Measurements from ENCODE around the gene FGD3. TPM values are rescaled to one million over a fixed set of nuclear protein-coding genes. Genes with fewer than 3 reads are reported as not detected.

The FGD3 gene
- total RNA-seq, 1 donor from 2014 or later: 0.58 TPM

DNA sequence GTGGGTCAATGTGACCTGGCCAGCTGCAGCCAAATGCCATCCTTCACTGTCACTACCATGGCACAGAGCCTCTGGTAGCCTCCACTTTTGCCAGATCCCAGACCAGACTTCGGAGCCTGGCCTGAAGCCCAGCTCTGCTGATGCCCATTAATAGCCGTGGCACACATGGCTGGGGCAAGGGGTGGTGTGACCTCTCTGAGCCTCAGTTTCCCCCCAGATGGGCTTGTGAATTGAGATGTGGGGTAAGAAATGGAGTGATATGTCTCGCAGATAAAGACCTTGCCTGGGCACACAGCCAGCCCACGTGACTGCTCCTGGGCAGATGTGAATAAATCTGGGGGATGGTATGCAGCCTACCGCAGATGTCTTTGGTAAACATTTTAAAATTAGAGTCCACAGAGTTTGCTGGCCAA lies 125.1 kb downstream of the FGD3 start:
- TF ChIP-seq, protein P1, sequence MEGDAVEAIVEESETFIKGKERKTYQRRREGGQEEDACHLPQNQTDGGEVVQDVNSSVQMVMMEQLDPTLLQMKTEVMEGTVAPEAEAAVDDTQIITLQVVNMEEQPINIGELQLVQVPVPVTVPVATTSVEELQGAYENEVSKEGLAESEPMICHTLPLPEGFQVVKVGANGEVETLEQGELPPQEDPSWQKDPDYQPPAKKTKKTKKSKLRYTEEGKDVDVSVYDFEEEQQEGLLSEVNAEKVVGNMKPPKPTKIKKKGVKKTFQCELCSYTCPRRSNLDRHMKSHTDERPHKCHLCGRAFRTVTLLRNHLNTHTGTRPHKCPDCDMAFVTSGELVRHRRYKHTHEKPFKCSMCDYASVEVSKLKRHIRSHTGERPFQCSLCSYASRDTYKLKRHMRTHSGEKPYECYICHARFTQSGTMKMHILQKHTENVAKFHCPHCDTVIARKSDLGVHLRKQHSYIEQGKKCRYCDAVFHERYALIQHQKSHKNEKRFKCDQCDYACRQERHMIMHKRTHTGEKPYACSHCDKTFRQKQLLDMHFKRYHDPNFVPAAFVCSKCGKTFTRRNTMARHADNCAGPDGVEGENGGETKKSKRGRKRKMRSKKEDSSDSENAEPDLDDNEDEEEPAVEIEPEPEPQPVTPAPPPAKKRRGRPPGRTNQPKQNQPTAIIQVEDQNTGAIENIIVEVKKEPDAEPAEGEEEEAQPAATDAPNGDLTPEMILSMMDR (conservative IDR thresholded peaks at IDR 0.05; ENCODE audit: low read depth, low read length): no peak

DNA sequence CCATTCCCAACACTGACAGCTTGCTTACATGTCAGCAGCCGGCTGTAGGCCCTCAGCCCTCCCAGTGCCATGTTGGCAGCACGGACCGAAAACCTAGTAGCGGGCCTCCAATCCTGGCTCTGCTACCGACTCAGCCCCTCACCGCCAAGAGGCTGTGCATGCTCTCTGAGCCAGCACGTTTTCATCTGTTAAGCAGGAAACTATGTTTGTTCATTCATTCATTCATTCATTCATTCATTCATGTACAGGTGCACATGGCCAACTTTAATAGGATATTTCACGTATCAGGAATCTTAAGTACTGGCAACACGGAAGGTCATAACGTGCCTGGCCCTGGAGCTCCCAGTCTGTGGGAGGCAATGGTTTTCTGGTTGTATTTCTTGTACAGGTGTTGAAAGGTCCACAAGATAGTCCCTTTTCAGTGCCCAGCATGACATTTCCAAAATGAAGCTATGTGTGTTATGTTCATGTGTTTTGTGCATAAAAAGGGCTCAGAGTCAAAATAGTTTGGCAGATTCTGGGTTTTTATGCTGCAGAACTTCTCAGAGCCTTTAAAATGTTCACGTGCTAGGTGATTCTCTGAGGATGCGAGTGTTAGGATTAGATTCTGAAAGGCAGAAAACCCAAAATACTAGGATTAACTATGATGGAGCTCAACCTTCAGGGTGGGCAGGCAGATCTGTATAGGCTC lies 128.9 kb downstream of the FGD3 start:
- TF ChIP-seq, protein P1 (conservative IDR thresholded peaks at IDR 0.05; ENCODE audit: low read depth, low read length): no peak

More for the DNA sequence above, 125.1 kb downstream of the FGD3 start:
- DNase-seq (ENCODE audit: low read depth): no peak
- no peak overlapping the region for H3K4me3 ChIP-seq (ENCODE audit: low read depth, low read length)

DNA sequence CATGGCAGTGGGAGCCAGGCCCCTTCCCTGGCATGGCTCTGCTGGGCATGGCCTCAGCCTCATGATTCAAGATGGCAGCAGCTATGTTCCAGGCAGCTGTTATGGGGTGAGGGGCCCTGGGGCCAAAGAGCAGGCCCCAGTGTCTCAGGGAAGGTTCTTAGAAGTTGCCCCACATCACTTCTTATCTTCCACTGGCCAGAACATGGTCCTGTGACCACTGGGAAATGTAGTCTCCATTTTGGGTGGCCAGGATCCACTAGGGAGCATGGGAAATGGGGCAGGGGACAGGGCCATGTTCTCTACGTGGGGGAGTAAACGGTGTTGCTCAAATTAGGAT lies 129.4 kb downstream of the FGD3 start:
- DNase-seq (ENCODE audit: low read depth): no peak
- TF ChIP-seq, protein P1 (conservative IDR thresholded peaks at IDR 0.05; ENCODE audit: low read depth, low read length): no peak
- H3K4me3 ChIP-seq (ENCODE audit: low read depth, low read length): no peak overlapping the region

More for the DNA sequence above, 128.9 kb downstream of the FGD3 start:
- no peak overlapping the region for H3K4me3 ChIP-seq (ENCODE audit: low read depth, low read length)
- no peak for DNase-seq (ENCODE audit: low read depth)

DNA sequence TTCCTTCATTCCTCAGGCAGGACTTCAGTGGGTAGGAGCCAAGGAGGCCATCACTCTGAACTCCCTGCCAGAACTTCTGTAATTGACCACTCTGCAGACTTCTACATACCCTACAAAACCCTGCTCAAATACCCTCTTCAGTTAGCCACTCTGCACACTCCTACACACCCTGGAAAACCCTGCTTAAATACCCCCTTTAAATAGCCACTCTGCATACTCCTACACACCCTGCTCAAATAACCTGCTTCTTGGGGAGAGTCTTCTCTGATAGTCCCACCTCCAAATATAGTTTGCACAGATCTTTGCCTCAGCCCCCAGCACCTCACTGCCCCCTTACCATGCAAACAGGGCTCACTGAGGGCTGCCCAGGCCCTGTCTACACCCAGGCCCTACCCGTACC lies 130.0 kb downstream of the FGD3 start:
- no peak overlapping the region for H3K4me3 ChIP-seq (ENCODE audit: low read depth, low read length)
- TF ChIP-seq, protein P1 (conservative IDR thresholded peaks at IDR 0.05; ENCODE audit: low read depth, low read length): no peak
- DNase-seq (ENCODE audit: low read depth): no peak

DNA sequence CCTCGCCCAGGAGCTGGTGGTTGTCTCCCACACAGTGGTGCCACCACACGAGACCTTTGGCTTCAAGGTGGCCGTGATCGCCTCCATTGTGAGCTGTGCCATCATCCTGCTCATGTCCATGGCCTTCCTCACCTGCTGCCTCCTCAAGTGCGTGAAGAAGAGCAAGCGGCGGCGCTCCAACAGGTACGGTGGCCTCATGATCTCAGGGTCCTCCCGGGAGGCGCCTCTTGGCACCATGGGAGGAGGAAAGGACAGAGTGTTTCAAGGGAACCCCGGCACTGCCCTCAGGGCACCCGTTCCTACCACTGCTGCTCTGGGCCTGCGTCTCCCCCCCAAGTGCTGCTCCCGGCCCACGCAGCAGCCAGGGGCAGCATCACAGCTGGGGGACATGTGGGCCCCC lies 130.5 kb downstream of the FGD3 start:
- no peak overlapping the region for H3K4me3 ChIP-seq (ENCODE audit: low read depth, low read length)
- DNase-seq (ENCODE audit: low read depth): no peak
- TF ChIP-seq, protein P1 (conservative IDR thresholded peaks at IDR 0.05; ENCODE audit: low read depth, low read length): no peak

DNA sequence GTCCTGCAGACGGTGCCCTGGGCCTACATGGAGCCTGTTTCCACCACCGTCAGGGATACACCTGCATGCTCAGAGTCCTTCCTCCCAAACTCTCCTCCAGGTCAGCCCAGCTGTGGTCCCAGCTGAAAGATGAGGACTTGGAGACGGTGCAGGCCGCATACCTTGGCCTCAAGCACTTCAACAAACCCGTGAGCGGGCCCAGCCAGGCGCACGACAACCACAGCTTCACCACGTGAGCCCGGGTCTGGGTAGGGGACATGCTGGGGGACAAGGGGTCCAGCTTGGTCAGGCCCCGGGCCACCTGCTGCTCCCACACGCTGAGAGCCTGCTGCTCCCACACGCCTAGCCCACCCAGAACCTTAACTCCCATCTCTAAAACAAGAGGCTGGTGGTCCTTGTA lies 132.0 kb downstream of the FGD3 start:
- no peak for DNase-seq (ENCODE audit: low read depth)
- H3K4me3 ChIP-seq (ENCODE audit: low read depth, low read length): no peak overlapping the region
- TF ChIP-seq, protein P1 (conservative IDR thresholded peaks at IDR 0.05; ENCODE audit: low read depth, low read length): no peak

DNA sequence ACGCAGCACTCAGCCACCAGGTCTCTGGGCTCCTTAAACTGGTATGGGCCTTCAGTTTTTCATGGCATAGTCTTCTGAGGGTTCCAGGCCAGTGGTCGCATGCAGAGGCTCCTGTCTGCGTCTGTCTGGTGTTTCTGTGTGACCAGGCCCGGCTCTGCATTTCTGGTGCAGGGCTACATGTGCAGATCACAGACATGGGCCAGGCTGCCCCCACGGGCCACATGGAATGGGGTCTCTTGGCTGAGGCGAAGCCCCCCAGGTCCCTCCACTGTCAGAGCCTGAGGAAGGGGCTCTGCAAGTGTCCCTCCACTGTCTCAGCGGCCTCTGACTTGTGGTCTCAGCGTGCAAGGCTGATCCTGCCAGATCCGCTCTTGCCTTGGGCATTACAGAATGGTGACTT lies 133.1 kb downstream of the FGD3 start:
- no peak for DNase-seq (ENCODE audit: low read depth)
- TF ChIP-seq, protein P1 (conservative IDR thresholded peaks at IDR 0.05; ENCODE audit: low read depth, low read length): no peak
- H3K4me3 ChIP-seq (ENCODE audit: low read depth, low read length): no peak overlapping the region

All from epithelial cell of proximal tubule (primary cell).